ENCODE measurements around the gene ACVR1B. TPM values are rescaled to one million over a fixed set of nuclear protein-coding genes. Genes with fewer than 3 reads are reported as not detected.
A peak's percentile ranks its signal among the peaks of the same experiment; 100 is the strongest.

Gene ACVR1B
- total and polyA plus RNA-seq, 2 experiments from 2014 or later = 11.9 to 46.4 TPM

DNA sequence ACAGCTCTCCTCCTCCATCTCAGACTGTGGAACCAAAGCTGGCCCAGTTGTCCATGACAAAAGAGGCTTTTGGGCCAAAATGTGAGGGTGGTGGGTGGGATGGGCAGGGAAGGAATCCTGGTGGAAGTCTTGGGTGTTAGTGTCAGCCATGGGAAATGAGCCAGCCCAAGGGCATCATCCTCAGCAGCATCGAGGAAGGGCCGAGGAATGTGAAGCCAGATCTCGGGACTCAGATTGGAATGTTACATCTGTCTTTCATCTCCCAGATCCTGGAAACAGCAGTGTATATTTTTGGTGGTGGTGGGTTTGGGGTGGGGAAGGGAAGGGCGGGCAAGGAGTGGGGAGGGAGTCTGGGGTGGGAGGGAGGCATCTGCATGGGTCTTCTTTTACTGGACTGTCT is 43.5 kb downstream of the ACVR1B start:
- no peak overlapping the region for H3K27ac ChIP-seq
- H3K36me3 ChIP-seq = peaks cover 15% of the 10 kb centered on the region
- TF ChIP-seq CTCF (IDR thresholded peaks at IDR 0.05; ENCODE audit: low read depth, low read length) = no peak
- H3K4me1 ChIP-seq (ENCODE audit: low read depth) = no peaks in the 10 kb centered on the region
- no peak for DNase-seq (ENCODE audit: low read depth in 1 of 2, low spot score in 1 of 2)
- no peaks in the 10 kb centered on the region for H3K9me3 ChIP-seq (ENCODE audit: low read depth)
- no peaks in the 10 kb centered on the region for H3K27me3 ChIP-seq
- no peak overlapping the region for H3K4me3 ChIP-seq

DNA sequence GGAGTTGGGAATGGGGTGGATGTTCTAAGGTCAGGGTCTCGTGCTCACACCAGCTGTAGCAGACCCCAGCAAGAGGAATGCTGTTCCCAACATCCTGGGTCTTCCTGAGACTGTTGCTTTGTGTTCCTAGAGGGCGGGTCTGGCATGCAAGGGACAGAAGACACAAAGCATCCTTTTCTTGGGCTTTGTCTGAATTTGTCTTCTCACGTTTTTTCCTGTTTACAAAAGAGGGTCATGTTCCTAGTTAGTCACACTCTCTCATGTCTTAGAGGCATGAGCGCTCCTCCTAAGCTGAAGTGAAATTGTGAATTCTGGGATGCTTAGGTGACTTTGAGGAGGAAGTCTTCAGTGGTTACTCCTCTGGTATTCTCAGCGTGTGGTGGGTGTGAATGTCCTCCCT is 45.6 kb downstream of the ACVR1B start:
- no peak overlapping the region for H3K27ac ChIP-seq

DNA sequence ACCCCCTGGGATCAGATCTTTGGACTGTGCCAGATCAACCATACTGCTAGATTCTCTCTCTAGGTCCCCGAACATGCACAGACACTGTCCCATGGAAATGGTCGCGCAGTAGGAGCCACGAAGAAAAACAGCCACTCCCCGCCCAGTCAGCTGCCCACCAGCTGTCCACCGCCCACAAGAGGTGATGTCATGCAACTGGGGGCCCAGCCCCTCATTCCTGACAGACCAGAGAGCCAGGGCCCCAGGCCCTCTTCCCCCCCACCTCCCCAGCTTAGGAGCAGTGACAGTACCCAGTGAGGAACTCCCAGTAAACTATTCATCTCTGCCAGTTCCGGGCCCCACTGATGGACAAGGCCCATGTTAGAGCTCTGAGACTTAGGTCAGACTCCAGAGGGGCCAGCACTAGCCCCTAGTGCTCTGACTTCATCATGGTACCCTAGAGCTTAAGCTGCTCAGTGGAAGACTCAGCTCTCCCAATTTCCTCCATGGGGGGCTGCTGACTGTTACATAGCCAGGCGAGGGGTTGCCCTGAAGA is 51.6 kb downstream of the ACVR1B start:
- H3K9me3 ChIP-seq (ENCODE audit: low read depth) = no peaks in the 10 kb centered on the region
- H3K4me1 ChIP-seq (ENCODE audit: low read depth) = no peaks in the 10 kb centered on the region
- no peak for DNase-seq (ENCODE audit: low read depth in 1 of 2, low spot score in 1 of 2)
- H3K27ac ChIP-seq = no peak overlapping the region
- no peak overlapping the region for H3K4me3 ChIP-seq
- peaks cover 11% of the 10 kb centered on the region for H3K27me3 ChIP-seq
- no peak for TF ChIP-seq CTCF (IDR thresholded peaks at IDR 0.05; ENCODE audit: low read depth, low read length)
- no peaks in the 10 kb centered on the region for H3K36me3 ChIP-seq

More for the DNA sequence above, 45.6 kb downstream of the ACVR1B start:
- Histone ChIP-seq H3K4me3 (no peak overlapping the region), H3K27me3 (no peaks in the 10 kb centered on the region), H3K36me3 (peaks cover 4% of the 10 kb centered on the region), H3K4me1 (ENCODE audit: low read depth) (no peaks in the 10 kb centered on the region), H3K9me3 (ENCODE audit: low read depth) (no peaks in the 10 kb centered on the region)
- no peak for TF ChIP-seq CTCF (IDR thresholded peaks at IDR 0.05; ENCODE audit: low read depth, low read length)
- no peak for DNase-seq (ENCODE audit: low read depth in 1 of 2, low spot score in 1 of 2)

DNA sequence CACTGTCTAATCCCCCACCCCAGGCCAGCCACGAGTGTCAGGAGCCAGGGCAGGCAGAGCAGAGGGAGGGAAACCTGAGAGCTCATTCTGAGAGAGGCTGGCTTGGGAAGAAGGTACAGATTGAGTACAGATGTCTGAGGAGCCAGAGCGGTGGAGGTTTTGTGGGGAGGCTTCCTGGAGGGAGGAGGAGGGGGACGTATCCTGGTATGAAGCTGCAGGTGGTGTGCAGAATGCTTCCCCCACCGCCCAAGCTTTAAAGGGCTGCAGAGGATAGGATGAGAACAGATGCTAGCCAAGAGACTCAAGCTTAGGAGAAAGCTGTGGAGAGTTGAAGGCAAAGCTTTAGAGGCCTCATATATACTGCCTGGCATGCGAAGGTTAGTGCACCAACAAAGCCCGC is 52.1 kb downstream of the ACVR1B start:
- no peak for TF ChIP-seq CTCF (IDR thresholded peaks at IDR 0.05; ENCODE audit: low read depth, low read length)
- H3K27ac ChIP-seq = no peak overlapping the region

GRCh38 chr12:52004042-52004648 is 52.6 kb downstream of the ACVR1B start:
- TF ChIP-seq CTCF (IDR thresholded peaks at IDR 0.05; ENCODE audit: low read depth, low read length) = peak; percentile 74
- Histone ChIP-seq H3K36me3 (no peaks in the 10 kb centered on the region), H3K9me3 (ENCODE audit: low read depth) (no peaks in the 10 kb centered on the region), H3K4me3 (no peak overlapping the region), H3K4me1 (ENCODE audit: low read depth) (no peaks in the 10 kb centered on the region), H3K27me3 (peaks cover 11% of the 10 kb centered on the region), H3K27ac (no peak overlapping the region)
- peak; percentile 68 to 70 for DNase-seq (ENCODE audit: low read depth in 1 of 2, low spot score in 1 of 2)

More for the DNA sequence above, 52.1 kb downstream of the ACVR1B start:
- H3K4me1 ChIP-seq (ENCODE audit: low read depth) = no peaks in the 10 kb centered on the region
- peaks cover 11% of the 10 kb centered on the region for H3K27me3 ChIP-seq
- no peak for DNase-seq (ENCODE audit: low read depth in 1 of 2, low spot score in 1 of 2)
- H3K36me3 ChIP-seq = no peaks in the 10 kb centered on the region
- no peak overlapping the region for H3K4me3 ChIP-seq
- H3K9me3 ChIP-seq (ENCODE audit: low read depth) = no peaks in the 10 kb centered on the region
